Uterus (tissue), 2 donors: Measurements from ENCODE around the gene CAMK1G.

ENCODE experiments used
- CTCF ChIP-seq, 4 experiments: fragments of 200-600 bp in 2 of 4; fragments of 450-650 bp in 2 of 4; sonication (generic) in 2 of 4; IDR thresholded peaks; one replicate each; pipeline ENCODE4 v1.5.1; 2016 to 2019; ENCODE audit warnings: antibody characterized with exemption in 4 of 4, mild to moderate bottlenecking in 2 of 4, moderate library complexity in 1 of 4
- POLR2A ChIP-seq, 2 donors: fragments of 450-650 bp; IDR thresholded peaks; one replicate each; pipeline ENCODE4 v1.6.1; 2016; ENCODE audit warnings: antibody characterized with exemption in 2 of 2, mild to moderate bottlenecking in 1 of 2, moderate library complexity in 1 of 2

- TF ChIP-seq CTCF (IDR thresholded peaks at IDR 0.05) (no peak), POLR2A (IDR thresholded peaks at IDR 0.05) (no peak)
Measured at GRCh38 chr1:209539576-209539975, 43.9 kb upstream of the CAMK1G start.
